Stimulated activated naive CD8-positive, alpha-beta T cell treated with anti-CD3 and anti-CD28 coated beads, Interleukin-15, Interleukin-2, amounts not matched to agents 100 ng/mL and 50 ng/mL, for 24 hours (primary cell): Measurements from ENCODE around the gene DOCK3.
A peak's percentile ranks its signal among the peaks of the same experiment; 100 is the strongest.
"Not testable (repeated sequence)": the region's sequence is repeated elsewhere in the genome, so short reads cannot be mapped to it uniquely, and the experiment has no call there.

Experiments used
- H3K27ac Mint-ChIP-seq: one replicate; pipeline ENCODE4 v1.8.0; 2021; ENCODE audit warnings: mild to moderate bottlenecking, mixed read lengths
- H3K27me3 Mint-ChIP-seq: one replicate; pipeline ENCODE4 v1.8.0; 2021; ENCODE audit warnings: mixed read lengths
- H3K36me3 Mint-ChIP-seq: one replicate; pipeline ENCODE4 v1.8.0; 2021; ENCODE audit warnings: low read depth, mixed read lengths
- H3K4me1 Mint-ChIP-seq: one replicate; pipeline ENCODE4 v1.8.0; 2021; ENCODE audit warnings: low read depth, mixed read lengths
- H3K4me3 Mint-ChIP-seq: one replicate; pipeline ENCODE4 v1.8.0; 2021; ENCODE audit warnings: mild to moderate bottlenecking, mixed read lengths
- H3K9me3 Mint-ChIP-seq: one replicate; pipeline ENCODE4 v1.8.0; 2021; ENCODE audit warnings: mixed read lengths

DOCK3 gene

DNA sequence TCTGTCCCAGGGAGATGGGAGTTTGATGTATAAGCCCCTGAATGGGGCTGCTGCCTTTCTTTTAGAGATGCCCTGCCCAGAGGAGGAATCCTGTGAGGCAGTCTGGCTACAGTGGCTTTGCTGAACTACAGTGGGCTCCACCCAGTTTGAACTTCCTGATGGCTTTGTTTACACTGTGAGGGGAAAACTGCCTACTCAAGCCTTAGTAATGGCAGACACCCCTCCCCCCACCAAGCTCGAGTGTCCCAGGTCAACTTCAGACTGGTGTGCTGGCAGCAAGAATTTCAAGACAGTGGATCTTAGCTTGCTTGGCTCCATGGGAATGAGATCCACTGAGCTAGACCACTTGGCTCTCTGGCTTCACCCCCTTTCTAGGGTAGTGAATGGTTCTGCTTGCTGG is 226.4 kb downstream of the DOCK3 start:
- H3K27ac Mint-ChIP-seq, H3K9me3 Mint-ChIP-seq: not testable (repeated sequence)
- peaks cover 15% of the 10 kb centered on the region for H3K27me3 Mint-ChIP-seq

GRCh38 chr3:50912746-50913145 is 238.0 kb downstream of the DOCK3 start:
- H3K4me1 Mint-ChIP-seq: no peaks in the 10 kb centered on the region
- peaks cover 23% of the 10 kb centered on the region for H3K27me3 Mint-ChIP-seq
- H3K27ac Mint-ChIP-seq: no peak overlapping the region
- no peak overlapping the region for H3K4me3 Mint-ChIP-seq
- peaks cover 5% of the 10 kb centered on the region for H3K9me3 Mint-ChIP-seq
- no peaks in the 10 kb centered on the region for H3K36me3 Mint-ChIP-seq

More for the DNA sequence above, 226.4 kb downstream of the DOCK3 start:
- not testable (repeated sequence) for H3K4me3 Mint-ChIP-seq, H3K36me3 Mint-ChIP-seq, H3K4me1 Mint-ChIP-seq

GRCh38 chr3:50913260-50913659 is 238.5 kb downstream of the DOCK3 start:
- no peaks in the 10 kb centered on the region for H3K4me1 Mint-ChIP-seq
- peaks cover 18% of the 10 kb centered on the region for H3K27me3 Mint-ChIP-seq
- H3K9me3 Mint-ChIP-seq: peaks cover 2% of the 10 kb centered on the region
- no peak overlapping the region for H3K27ac Mint-ChIP-seq
- no peaks in the 10 kb centered on the region for H3K36me3 Mint-ChIP-seq
- H3K4me3 Mint-ChIP-seq: no peak overlapping the region

GRCh38 chr3:50922071-50922470 is 247.3 kb downstream of the DOCK3 start:
- not testable (repeated sequence) for H3K4me1 Mint-ChIP-seq, H3K36me3 Mint-ChIP-seq, H3K9me3 Mint-ChIP-seq, H3K27ac Mint-ChIP-seq, H3K27me3 Mint-ChIP-seq, H3K4me3 Mint-ChIP-seq

DNA sequence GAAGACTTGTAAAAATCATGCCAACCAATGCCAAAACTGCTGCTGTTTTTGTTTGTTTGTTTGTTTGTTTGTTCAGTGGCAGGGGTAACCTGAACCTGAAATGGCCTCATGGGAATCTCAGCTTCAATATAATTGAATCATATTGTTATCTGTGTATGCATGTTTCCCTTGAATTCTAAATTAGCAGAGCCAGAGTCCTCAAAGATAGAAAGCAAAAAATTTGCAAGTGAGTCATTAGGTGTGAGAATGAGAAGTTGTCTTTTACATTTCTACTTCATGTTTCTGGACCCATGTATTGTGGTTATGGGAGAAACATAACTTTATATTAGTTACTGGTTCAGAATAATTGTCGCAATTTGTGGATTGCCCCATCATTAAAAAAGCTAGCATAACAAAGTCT is 249.2 kb downstream of the DOCK3 start:
- Mint-ChIP-seq H3K27ac (no peak overlapping the region), H3K4me1 (peaks cover 9% of the 10 kb centered on the region), H3K27me3 (no peaks in the 10 kb centered on the region), H3K4me3 (no peak overlapping the region), H3K36me3 (no peaks in the 10 kb centered on the region), H3K9me3 (no peaks in the 10 kb centered on the region)

DNA sequence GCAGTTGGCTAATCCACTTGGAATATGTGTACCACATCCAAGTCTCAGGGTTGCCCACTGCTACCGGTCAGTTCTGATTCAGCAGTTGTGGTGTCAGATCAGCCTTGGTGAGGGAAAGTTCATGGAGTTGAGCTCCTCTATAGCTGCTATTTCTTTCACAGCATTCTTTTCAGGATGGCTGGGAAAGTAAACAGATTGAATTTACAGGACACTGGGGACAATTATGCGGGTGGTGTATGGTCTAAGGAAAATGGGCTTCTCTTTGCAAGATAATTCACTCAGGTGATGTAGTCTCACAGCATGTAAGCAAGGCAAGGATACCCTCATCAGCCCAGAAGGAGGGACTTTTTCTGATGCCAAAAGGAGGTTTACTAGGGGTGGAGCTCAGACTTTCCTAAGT is 249.9 kb downstream of the DOCK3 start:
- no peaks in the 10 kb centered on the region for H3K9me3 Mint-ChIP-seq
- no peak overlapping the region for H3K4me3 Mint-ChIP-seq
- H3K27me3 Mint-ChIP-seq: no peaks in the 10 kb centered on the region
- H3K36me3 Mint-ChIP-seq: no peaks in the 10 kb centered on the region
- H3K27ac Mint-ChIP-seq: no peak overlapping the region
- H3K4me1 Mint-ChIP-seq: peaks cover 9% of the 10 kb centered on the region

DNA sequence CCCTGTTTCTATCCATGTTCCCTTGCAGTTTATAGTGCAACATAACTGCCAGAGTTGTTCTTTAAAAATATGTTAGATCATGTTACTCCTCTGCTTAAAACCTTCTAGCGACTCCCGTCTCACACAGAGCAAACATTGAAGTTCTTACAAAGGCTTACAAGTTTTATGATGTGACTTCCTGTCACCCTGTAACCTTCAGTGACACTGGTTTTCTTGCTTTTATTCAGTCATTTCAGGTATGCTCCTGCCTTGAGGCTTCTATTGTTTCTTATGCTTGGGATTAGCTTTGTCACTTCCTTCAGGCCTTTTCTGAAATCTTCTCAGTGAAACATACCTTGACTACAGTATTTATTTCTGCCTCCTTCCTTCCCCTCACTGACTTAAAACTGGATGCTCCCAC is 252.1 kb downstream of the DOCK3 start:
- Mint-ChIP-seq H3K4me3 (no peak overlapping the region), H3K27me3 (no peaks in the 10 kb centered on the region), H3K36me3 (no peaks in the 10 kb centered on the region), H3K9me3 (no peaks in the 10 kb centered on the region), H3K4me1 (peaks cover 9% of the 10 kb centered on the region), H3K27ac (no peak overlapping the region)

DNA sequence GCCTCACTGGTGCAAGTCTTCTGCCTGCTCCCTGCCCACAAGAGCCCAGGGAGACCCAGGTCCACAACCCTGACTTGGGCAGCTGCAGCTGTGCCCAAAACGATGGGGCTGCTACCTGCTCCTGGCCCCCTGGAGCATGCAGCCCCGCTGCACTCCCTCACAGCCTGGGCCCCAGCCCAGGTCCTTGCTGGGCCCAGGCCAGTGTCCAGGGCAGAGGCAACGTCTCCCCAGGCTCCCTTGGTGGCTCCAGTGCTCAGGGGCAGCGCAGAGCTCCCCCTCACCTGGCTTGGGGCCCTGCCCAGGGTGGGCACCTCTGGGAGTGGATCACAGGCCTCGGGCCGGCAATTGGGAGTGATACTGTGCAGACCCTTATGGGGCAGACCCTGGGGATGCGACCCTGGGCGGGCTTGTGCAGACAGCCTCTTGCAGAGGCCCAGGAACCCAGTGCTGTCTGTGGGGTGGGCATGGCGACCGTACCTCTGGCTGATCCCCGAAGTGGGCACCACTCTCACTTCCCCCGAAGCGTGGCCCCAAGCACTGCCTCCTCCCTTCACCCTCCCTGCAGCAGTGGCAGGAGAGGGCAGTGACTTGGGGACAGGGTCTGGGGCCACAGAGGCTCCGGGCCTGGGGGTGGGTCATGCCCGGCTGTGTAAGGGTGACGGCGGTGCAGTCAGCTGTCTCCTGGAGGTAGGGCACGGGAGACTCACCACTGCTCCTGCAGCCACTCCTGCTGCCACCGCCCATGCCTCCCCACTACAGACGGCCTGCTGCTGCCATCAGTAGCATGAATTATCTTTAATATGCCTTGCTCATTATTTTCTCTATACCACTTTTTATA is 255.9 kb downstream of the DOCK3 start:
- Mint-ChIP-seq H3K4me1 (peaks cover 9% of the 10 kb centered on the region), H3K27ac (no peak overlapping the region), H3K4me3 (no peak overlapping the region), H3K9me3 (peaks cover 6% of the 10 kb centered on the region), H3K27me3 (no peaks in the 10 kb centered on the region), H3K36me3 (no peaks in the 10 kb centered on the region)

DNA sequence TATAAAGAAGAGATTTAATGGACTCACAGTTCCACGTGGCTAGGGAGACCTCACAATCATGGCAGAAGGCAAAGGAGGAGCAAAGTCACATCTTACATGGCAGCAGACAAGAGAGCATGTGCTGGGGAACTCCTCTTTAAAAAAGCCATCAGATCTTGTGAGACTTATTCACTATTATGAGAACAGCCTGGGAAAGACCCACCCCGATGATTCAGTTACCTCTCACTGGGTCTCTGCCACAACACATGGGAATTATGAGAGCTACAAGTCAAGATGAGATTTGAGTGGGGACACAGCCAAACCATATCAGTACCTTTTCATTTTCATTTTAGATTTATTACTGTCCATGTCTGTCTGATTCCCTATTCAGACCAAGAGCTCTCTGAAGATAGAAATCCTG is 258.2 kb downstream of the DOCK3 start:
- H3K9me3 Mint-ChIP-seq: peaks cover 13% of the 10 kb centered on the region
- not testable (repeated sequence) for H3K27ac Mint-ChIP-seq, H3K4me3 Mint-ChIP-seq, H3K4me1 Mint-ChIP-seq, H3K27me3 Mint-ChIP-seq, H3K36me3 Mint-ChIP-seq

DNA sequence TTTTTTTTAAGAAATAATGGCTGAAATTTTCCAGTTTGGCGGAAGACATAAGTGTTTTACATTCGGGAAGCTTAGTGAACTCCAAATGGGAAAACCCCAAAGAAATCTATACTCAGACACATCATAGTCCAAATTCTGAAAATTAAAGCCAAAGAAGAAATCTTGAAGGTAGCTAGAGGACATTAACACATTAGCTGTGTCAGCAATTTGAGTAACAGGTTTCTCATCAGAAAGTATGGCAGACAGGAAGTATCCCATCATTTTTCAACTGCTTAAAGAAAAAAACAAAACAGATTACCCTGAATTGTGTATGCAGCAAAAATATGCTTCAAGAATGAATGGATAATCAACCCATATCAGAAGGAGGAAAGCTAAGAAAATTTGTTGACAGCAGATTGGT is 261.7 kb downstream of the DOCK3 start:
- Mint-ChIP-seq H3K27ac (no peak overlapping the region), H3K36me3 (no peaks in the 10 kb centered on the region), H3K4me1 (no peaks in the 10 kb centered on the region), H3K9me3 (peaks cover 13% of the 10 kb centered on the region), H3K4me3 (no peak overlapping the region), H3K27me3 (peaks cover 4% of the 10 kb centered on the region)

DNA sequence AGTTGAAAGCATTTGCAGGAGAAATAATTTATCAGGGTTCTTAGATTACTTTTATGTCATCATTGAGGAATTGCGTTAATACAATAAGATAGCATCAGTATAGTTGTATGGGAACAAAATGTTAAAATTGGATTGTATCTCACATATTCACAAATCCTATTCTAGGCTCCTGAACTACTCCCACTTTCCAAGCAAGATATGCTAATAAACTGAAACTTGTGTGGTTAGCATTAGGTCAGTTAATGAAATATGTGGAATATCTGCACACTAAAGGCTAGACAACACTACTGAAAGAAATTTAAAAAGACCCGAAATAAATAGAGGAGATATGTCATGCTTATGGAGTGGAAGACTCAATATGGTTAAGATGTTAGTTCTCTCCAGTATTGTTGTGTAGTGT is 272.7 kb downstream of the DOCK3 start:
- Mint-ChIP-seq H3K4me1 (peaks cover 13% of the 10 kb centered on the region), H3K36me3 (no peaks in the 10 kb centered on the region), H3K9me3 (no peaks in the 10 kb centered on the region), H3K27me3 (peaks cover 6% of the 10 kb centered on the region), H3K4me3 (no peak overlapping the region), H3K27ac (no peak overlapping the region)

- no peaks in the 10 kb centered on the region for H3K9me3 Mint-ChIP-seq
- peak overlapping the region; percentile 36 for H3K4me3 Mint-ChIP-seq
- H3K4me1 Mint-ChIP-seq: peaks cover 13% of the 10 kb centered on the region
- no peaks in the 10 kb centered on the region for H3K36me3 Mint-ChIP-seq
- H3K27ac Mint-ChIP-seq: no peak overlapping the region
- H3K27me3 Mint-ChIP-seq: peaks cover 6% of the 10 kb centered on the region
Measured at GRCh38 chr3:50950591-50950990, 275.9 kb downstream of the DOCK3 start.

GRCh38 chr3:50953825-50954414 is 279.2 kb downstream of the DOCK3 start:
- no peak overlapping the region for H3K4me3 Mint-ChIP-seq
- peaks cover 13% of the 10 kb centered on the region for H3K4me1 Mint-ChIP-seq
- H3K27me3 Mint-ChIP-seq: peaks cover 8% of the 10 kb centered on the region
- H3K27ac Mint-ChIP-seq: no peak overlapping the region
- H3K9me3 Mint-ChIP-seq: no peaks in the 10 kb centered on the region
- no peaks in the 10 kb centered on the region for H3K36me3 Mint-ChIP-seq

GRCh38 chr3:50961386-50961785 is 286.7 kb downstream of the DOCK3 start:
- Mint-ChIP-seq H3K36me3 (no peaks in the 10 kb centered on the region), H3K27ac (no peak overlapping the region), H3K4me1 (no peaks in the 10 kb centered on the region)

GRCh38 chr3:50971487-50971924 is 296.8 kb downstream of the DOCK3 start:
- peaks cover 7% of the 10 kb centered on the region for H3K4me1 Mint-ChIP-seq
- H3K27me3 Mint-ChIP-seq: no peaks in the 10 kb centered on the region
- no peaks in the 10 kb centered on the region for H3K9me3 Mint-ChIP-seq
- H3K36me3 Mint-ChIP-seq: no peaks in the 10 kb centered on the region
- no peak overlapping the region for H3K4me3 Mint-ChIP-seq
- no peak overlapping the region for H3K27ac Mint-ChIP-seq

More at GRCh38 chr3:50961386-50961785, 286.7 kb downstream of the DOCK3 start:
- Mint-ChIP-seq H3K27me3 (peaks cover 10% of the 10 kb centered on the region), H3K9me3 (no peaks in the 10 kb centered on the region), H3K4me3 (no peak overlapping the region)

- no peaks in the 10 kb centered on the region for H3K27me3 Mint-ChIP-seq
- H3K4me3 Mint-ChIP-seq: no peak overlapping the region
- no peaks in the 10 kb centered on the region for H3K36me3 Mint-ChIP-seq
- H3K4me1 Mint-ChIP-seq: peaks cover 7% of the 10 kb centered on the region
- no peak overlapping the region for H3K27ac Mint-ChIP-seq
- no peaks in the 10 kb centered on the region for H3K9me3 Mint-ChIP-seq
Measured at GRCh38 chr3:50972029-50972428, 297.3 kb downstream of the DOCK3 start.
